Measurements from ENCODE around the gene NABP1. TPM values are rescaled to one million over a fixed set of nuclear protein-coding genes. Genes with fewer than 3 reads are reported as not detected.

NABP1 gene
- total RNA-seq, 1 experiment from 2014 or later: 5.8 TPM

DNA sequence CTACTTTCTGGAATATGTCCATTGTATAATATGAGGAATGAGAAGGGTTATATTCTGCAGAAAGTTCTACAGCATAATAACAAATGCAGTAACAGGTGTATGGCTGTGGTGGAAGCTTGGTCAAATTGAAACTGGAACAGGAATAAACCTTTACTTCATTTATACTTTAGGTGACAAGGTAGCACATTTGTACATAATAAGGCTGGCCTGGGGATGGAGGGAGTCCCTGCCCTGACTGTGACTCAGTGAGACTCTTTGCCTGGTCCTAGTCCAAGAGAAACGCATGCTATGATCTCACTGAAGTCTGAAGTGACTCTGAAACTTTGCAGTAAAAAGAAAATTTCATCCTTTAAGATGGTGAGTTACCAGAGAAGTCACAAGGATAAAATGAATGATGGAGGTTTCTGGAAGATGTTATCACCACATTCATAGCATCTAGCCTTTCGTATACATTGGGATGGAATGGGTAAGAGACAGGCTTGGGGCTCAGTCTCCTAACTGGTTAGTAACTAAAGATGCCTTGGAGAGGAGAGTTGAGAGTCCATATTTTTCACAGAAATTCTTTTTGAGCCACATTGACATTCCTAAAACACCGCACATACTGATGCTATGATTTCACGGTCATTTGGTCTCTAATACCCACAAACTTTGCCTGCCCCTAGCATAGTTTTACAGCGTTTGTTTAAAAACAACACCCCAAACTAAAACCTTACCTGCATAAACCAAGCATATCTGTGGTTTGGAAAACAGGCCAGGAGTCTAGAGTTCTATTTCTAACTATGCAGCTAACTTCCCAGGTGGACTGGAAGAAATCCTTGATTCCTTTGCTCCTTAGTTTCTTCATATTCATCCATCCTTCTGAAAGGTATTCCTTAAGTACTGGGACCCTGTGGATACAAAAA, 42.4 kb upstream of the NABP1 start:
- Mint-ChIP-seq H3K27ac (no peak overlapping the region), H3K9me3 (peaks cover 6% of the 10 kb centered on the region; the same call in 1 of the 2 replicates), H3K27me3 (ENCODE audit: low read depth) (peaks cover 4% of the 10 kb centered on the region), H3K4me3 (no peak overlapping the region), H3K4me1 (peaks cover 18% of the 10 kb centered on the region), H3K36me3 (no peaks in the 10 kb centered on the region; the same call in 1 of the 2 replicates)
- no peak for TF ChIP-seq GTF2I (CRISPR knock-in tag; conservative IDR thresholded peaks at IDR 0.05)
- no peak for ATAC-seq
- ChIA-PET CTCF (no interaction called here), POLR2A (no interaction called here)
- DNase-seq (ENCODE audit: low spot score): no peak

DNA sequence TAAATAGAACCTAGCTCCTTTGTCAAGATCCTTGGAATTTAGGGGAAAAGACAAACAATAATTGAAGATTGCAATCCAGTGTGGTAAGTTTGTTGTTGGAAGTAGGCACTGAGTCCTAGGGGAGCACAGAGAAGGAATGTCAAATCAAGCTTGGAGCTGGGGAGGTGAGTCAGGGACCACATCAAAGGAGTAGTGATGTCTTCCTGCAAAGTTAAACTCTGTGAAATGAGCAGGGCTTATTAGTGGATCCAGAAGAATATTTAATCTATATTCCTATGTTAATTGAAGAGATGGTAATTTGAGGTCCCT, 41.7 kb upstream of the NABP1 start:
- no peak overlapping the region for H3K4me3 Mint-ChIP-seq
- H3K27me3 Mint-ChIP-seq (ENCODE audit: low read depth): peaks cover 4% of the 10 kb centered on the region
- TF ChIP-seq, protein P1, sequence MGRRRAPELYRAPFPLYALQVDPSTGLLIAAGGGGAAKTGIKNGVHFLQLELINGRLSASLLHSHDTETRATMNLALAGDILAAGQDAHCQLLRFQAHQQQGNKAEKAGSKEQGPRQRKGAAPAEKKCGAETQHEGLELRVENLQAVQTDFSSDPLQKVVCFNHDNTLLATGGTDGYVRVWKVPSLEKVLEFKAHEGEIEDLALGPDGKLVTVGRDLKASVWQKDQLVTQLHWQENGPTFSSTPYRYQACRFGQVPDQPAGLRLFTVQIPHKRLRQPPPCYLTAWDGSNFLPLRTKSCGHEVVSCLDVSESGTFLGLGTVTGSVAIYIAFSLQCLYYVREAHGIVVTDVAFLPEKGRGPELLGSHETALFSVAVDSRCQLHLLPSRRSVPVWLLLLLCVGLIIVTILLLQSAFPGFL (CRISPR knock-in tag; IDR thresholded peaks at IDR 0.05; ENCODE audit: borderline replicate concordance): no peak
- TF ChIP-seq, protein P2, sequence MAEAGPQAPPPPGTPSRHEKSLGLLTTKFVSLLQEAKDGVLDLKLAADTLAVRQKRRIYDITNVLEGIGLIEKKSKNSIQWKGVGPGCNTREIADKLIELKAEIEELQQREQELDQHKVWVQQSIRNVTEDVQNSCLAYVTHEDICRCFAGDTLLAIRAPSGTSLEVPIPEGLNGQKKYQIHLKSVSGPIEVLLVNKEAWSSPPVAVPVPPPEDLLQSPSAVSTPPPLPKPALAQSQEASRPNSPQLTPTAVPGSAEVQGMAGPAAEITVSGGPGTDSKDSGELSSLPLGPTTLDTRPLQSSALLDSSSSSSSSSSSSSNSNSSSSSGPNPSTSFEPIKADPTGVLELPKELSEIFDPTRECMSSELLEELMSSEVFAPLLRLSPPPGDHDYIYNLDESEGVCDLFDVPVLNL (CRISPR knock-in tag; IDR thresholded peaks at IDR 0.05; ENCODE audit: borderline replicate concordance, low read depth): no peak
- TF ChIP-seq ATF1 (CRISPR knock-in tag; IDR thresholded peaks at IDR 0.05): no peak
- no peak for TF ChIP-seq SOX15 (CRISPR knock-in tag; IDR thresholded peaks at IDR 0.05)
- TF ChIP-seq, protein P3, sequence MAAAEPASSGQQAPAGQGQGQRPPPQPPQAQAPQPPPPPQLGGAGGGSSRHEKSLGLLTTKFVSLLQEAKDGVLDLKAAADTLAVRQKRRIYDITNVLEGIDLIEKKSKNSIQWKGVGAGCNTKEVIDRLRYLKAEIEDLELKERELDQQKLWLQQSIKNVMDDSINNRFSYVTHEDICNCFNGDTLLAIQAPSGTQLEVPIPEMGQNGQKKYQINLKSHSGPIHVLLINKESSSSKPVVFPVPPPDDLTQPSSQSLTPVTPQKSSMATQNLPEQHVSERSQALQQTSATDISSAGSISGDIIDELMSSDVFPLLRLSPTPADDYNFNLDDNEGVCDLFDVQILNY (CRISPR knock-in tag; IDR thresholded peaks at IDR 0.05): no peak
- TF ChIP-seq JUN (CRISPR knock-in tag; IDR thresholded peaks at IDR 0.05): no peak
- TF ChIP-seq, protein P4, sequence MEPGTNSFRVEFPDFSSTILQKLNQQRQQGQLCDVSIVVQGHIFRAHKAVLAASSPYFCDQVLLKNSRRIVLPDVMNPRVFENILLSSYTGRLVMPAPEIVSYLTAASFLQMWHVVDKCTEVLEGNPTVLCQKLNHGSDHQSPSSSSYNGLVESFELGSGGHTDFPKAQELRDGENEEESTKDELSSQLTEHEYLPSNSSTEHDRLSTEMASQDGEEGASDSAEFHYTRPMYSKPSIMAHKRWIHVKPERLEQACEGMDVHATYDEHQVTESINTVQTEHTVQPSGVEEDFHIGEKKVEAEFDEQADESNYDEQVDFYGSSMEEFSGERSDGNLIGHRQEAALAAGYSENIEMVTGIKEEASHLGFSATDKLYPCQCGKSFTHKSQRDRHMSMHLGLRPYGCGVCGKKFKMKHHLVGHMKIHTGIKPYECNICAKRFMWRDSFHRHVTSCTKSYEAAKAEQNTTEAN (CRISPR knock-in tag; IDR thresholded peaks at IDR 0.05): no peak
- no peak for TF ChIP-seq FOXP1 (CRISPR knock-in tag; IDR thresholded peaks at IDR 0.05; ENCODE audit: borderline replicate concordance)
- TF ChIP-seq ZNF138 (CRISPR knock-in tag; conservative IDR thresholded peaks at IDR 0.05): no peak
- TF ChIP-seq, protein P5, sequence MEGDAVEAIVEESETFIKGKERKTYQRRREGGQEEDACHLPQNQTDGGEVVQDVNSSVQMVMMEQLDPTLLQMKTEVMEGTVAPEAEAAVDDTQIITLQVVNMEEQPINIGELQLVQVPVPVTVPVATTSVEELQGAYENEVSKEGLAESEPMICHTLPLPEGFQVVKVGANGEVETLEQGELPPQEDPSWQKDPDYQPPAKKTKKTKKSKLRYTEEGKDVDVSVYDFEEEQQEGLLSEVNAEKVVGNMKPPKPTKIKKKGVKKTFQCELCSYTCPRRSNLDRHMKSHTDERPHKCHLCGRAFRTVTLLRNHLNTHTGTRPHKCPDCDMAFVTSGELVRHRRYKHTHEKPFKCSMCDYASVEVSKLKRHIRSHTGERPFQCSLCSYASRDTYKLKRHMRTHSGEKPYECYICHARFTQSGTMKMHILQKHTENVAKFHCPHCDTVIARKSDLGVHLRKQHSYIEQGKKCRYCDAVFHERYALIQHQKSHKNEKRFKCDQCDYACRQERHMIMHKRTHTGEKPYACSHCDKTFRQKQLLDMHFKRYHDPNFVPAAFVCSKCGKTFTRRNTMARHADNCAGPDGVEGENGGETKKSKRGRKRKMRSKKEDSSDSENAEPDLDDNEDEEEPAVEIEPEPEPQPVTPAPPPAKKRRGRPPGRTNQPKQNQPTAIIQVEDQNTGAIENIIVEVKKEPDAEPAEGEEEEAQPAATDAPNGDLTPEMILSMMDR (IDR thresholded peaks at IDR 0.05): no peak
- TF ChIP-seq, protein P6, sequence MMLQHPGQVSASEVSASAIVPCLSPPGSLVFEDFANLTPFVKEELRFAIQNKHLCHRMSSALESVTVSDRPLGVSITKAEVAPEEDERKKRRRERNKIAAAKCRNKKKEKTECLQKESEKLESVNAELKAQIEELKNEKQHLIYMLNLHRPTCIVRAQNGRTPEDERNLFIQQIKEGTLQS (CRISPR knock-in tag; conservative IDR thresholded peaks at IDR 0.05): no peak
- TF ChIP-seq JAZF1 (CRISPR knock-in tag; IDR thresholded peaks at IDR 0.05): no peak
- TF ChIP-seq KAT7 (CRISPR knock-in tag; IDR thresholded peaks at IDR 0.05; ENCODE audit: borderline replicate concordance): no peak
- peaks cover 6% of the 10 kb centered on the region; the same call in 1 of the 2 replicates for H3K9me3 Mint-ChIP-seq
- POLR2A ChIA-PET: no interaction called here
- H3K27ac Mint-ChIP-seq: no peak overlapping the region
- DNase-seq (ENCODE audit: low spot score) (no peak), ATAC-seq (no peak)
- H3K36me3 Mint-ChIP-seq: no peaks in the 10 kb centered on the region; the same call in 1 of the 2 replicates
- peaks cover 18% of the 10 kb centered on the region for H3K4me1 Mint-ChIP-seq
- CTCF ChIA-PET: no interaction called here

DNA sequence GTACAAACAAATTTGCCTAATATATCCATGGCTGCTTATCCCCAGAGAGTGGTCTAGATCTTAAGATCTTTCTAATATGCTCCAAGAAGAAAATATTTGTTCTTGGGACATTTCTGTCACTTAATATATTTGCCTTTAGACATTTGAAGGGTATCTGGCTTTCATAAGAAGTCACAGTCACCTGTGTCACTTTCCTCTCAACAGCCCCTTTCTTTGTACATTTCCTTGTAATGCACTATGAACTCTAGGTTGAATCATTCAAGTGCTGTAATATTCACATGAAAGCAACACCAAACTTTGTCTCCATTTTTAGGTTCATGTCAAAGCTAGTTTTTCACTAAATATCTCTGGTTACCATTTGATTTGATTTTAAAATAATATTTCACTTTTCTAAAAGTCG, 41.4 kb upstream of the NABP1 start:
- H3K36me3 Mint-ChIP-seq: no peaks in the 10 kb centered on the region; the same call in 1 of the 2 replicates
- ChIA-PET POLR2A (no interaction called here), CTCF (no interaction called here)
- no peak overlapping the region for H3K27ac Mint-ChIP-seq
- H3K4me3 Mint-ChIP-seq: no peak overlapping the region
- H3K27me3 Mint-ChIP-seq (ENCODE audit: low read depth): peaks cover 4% of the 10 kb centered on the region
- DNase-seq (ENCODE audit: low spot score): no peak
- H3K4me1 Mint-ChIP-seq: peaks cover 18% of the 10 kb centered on the region
- ATAC-seq: no peak
- TF ChIP-seq RORB (CRISPR knock-in tag; IDR thresholded peaks at IDR 0.05): no peak
- no peak for TF ChIP-seq CBFB (CRISPR knock-in tag; IDR thresholded peaks at IDR 0.05; ENCODE audit: low read depth)
- H3K9me3 Mint-ChIP-seq: peaks cover 6% of the 10 kb centered on the region; the same call in 1 of the 2 replicates

Measured in WTC11 (cell line).